GM20431 (cell line): ENCODE results near the gene RABGAP1L.

Source experiments
- in situ Hi-C: fragments of 300-500 bp; cut with MseI, MboI; formaldehyde crosslinking; loops from one replicate; pipeline ENCODE4 v1.15.0; 2020; ENCODE audit warnings: low sequenced_read_pairs; ENCODE audit not compliant: unreplicated experiment

RABGAP1L gene

GRCh38 chr1:174960362-174960761 lies 801.0 kb downstream of the RABGAP1L start:
- in situ Hi-C loops: no loop called here

- in situ Hi-C loops: no loop called here
Observed at GRCh38 chr1:174963529-174964125, 804.3 kb downstream of the RABGAP1L start.

GRCh38 chr1:174964261-174964971 lies 805.1 kb downstream of the RABGAP1L start:
- in situ Hi-C loops: no loop called here

- in situ Hi-C loops: no loop called here
Observed at GRCh38 chr1:174964972-174965361, 805.6 kb downstream of the RABGAP1L start.

- in situ Hi-C loops: no loop called here
Observed at GRCh38 chr1:174965362-174966007, 806.2 kb downstream of the RABGAP1L start.

GRCh38 chr1:174966008-174966572 lies 806.8 kb downstream of the RABGAP1L start:
- in situ Hi-C loops: no loop called here

- in situ Hi-C loops: no loop called here
Observed at GRCh38 chr1:174967845-174968705, 808.8 kb downstream of the RABGAP1L start.

- in situ Hi-C loops: no loop called here
Observed at GRCh38 chr1:174968750-174969244, 809.5 kb downstream of the RABGAP1L start.

GRCh38 chr1:174969977-174970376 lies 810.7 kb downstream of the RABGAP1L start:
- in situ Hi-C loops: no loop called here

GRCh38 chr1:174971466-174971865 lies 812.1 kb downstream of the RABGAP1L start:
- in situ Hi-C loops: no loop called here

- in situ Hi-C loops: no loop called here
Observed at GRCh38 chr1:174971902-174972301, 812.6 kb downstream of the RABGAP1L start.

- in situ Hi-C loops: loop anchor here (25.0 kb wide), 1 partner anchor 212 kb away; no protein-coding TSS in a partner anchor
Observed at GRCh38 chr1:174974711-174975119, 815.4 kb downstream of the RABGAP1L start.

GRCh38 chr1:174975764-174976163 lies 816.4 kb downstream of the RABGAP1L start:
- in situ Hi-C loops: loop anchor here (25.0 kb wide), 1 partner anchor 213 kb away; no protein-coding TSS in a partner anchor

- in situ Hi-C loops: loop anchor here (25.0 kb wide), 1 partner anchor 214 kb away; no protein-coding TSS in a partner anchor
Observed at GRCh38 chr1:174976436-174977108, 817.3 kb downstream of the RABGAP1L start.

- in situ Hi-C loops: loop anchor here (25.0 kb wide), 1 partner anchor 221 kb away; no protein-coding TSS in a partner anchor
Observed at GRCh38 chr1:174982971-174983689, 823.8 kb downstream of the RABGAP1L start.

- in situ Hi-C loops: loop anchor here (25.0 kb wide), 1 partner anchor 223 kb away; no protein-coding TSS in a partner anchor
Observed at GRCh38 chr1:174984952-174985351, 825.6 kb downstream of the RABGAP1L start.

- in situ Hi-C loops: loop anchor here (25.0 kb wide), 1 partner anchor 226 kb away; no protein-coding TSS in a partner anchor
Observed at GRCh38 chr1:174988539-174988938, 829.2 kb downstream of the RABGAP1L start.

- in situ Hi-C loops: loop anchor here (25.0 kb wide), 1 partner anchor 227 kb away; no protein-coding TSS in a partner anchor
Observed at GRCh38 chr1:174988986-174989385, 829.7 kb downstream of the RABGAP1L start.
